Transverse colon (tissue), 4 donors: ENCODE measurements around the gene RRBP1. TPM values are rescaled to one million over a fixed set of nuclear protein-coding genes. Genes with fewer than 3 reads are reported as not detected.
A peak's percentile ranks its signal among the peaks of the same experiment; 100 is the strongest.

ENCODE experiments used
- DNase-seq: peaks from one replicate; pipeline ENCODE4 v3.0.0-alpha.2; 2019
- H3K27ac ChIP-seq, 4 donors: fragments of 200-600 bp; sonication (generic); 2 replicates each; pipeline ENCODE4 v1.5.1; 2016 to 2018; ENCODE audit warnings: inconsistent platforms in 4 of 4
- H3K27me3 ChIP-seq: fragments of 200-600 bp; sonication (generic); 2 replicates; pipeline ENCODE4 v1.5.1; 2017; ENCODE audit warnings: inconsistent platforms
- H3K36me3 ChIP-seq, 4 donors: fragments of 200-600 bp; sonication (generic); 2 replicates each; pipeline ENCODE4 v1.5.1; 2017 to 2019; ENCODE audit warnings: inconsistent platforms in 4 of 4
- H3K4me1 ChIP-seq, 4 donors: fragments of 200-600 bp; sonication (generic); 2 replicates each; pipeline ENCODE4 v1.5.1; 2017 to 2020; ENCODE audit warnings: inconsistent platforms in 4 of 4
- H3K4me3 ChIP-seq, 4 donors: fragments of 200-600 bp; sonication (generic); 1 replicate in 1 of 4; 2 replicates in 3 of 4; pipeline versions ENCODE4 v1.5.1 to v1.6.1; 2017 to 2019; ENCODE audit warnings: inconsistent platforms in 4 of 4
- H3K9me3 ChIP-seq, 2 donors: fragments of 200-600 bp; sonication (generic); 2 replicates each; pipeline ENCODE4 v1.5.1; 2017 to 2019; ENCODE audit warnings: inconsistent platforms in 2 of 2
- CTCF ChIP-seq, 5 experiments: fragments of 200-600 bp in 3 of 5; fragments of 450-650 bp in 2 of 5; sonication (generic) in 3 of 5; IDR thresholded peaks; 1 replicate in 2 of 5; 2 replicates in 3 of 5; pipeline ENCODE4 v1.5.1; 2016 to 2017; ENCODE audit warnings: antibody characterized with exemption in 5 of 5, inconsistent platforms in 3 of 5, mild to moderate bottlenecking in 2 of 5, moderate library complexity in 1 of 5
- EP300 ChIP-seq: sonication (generic); formaldehyde crosslinking; IDR thresholded peaks from one replicate; pipeline ENCODE4 v1.6.1; 2017; ENCODE audit warnings: antibody characterized with exemption, low read depth
- POLR2A ChIP-seq: fragments of 450-650 bp; IDR thresholded peaks from one replicate; pipeline ENCODE4 v1.6.1; 2016; ENCODE audit warnings: antibody characterized with exemption, mild to moderate bottlenecking, moderate library complexity
- POLR2AphosphoS5 ChIP-seq, 3 donors: sonication (generic); formaldehyde crosslinking; IDR thresholded peaks; one replicate each; pipeline ENCODE4 v1.6.1; 2016; ENCODE audit warnings: antibody characterized with exemption in 3 of 3
- WGBS, 2 donors: methylation state at CpG; one replicate each; pipeline ENCODE4 v1.1.5; 2018; ENCODE audit warnings: low coverage in 1 of 2; 5-methylcytosine and 5-hydroxymethylcytosine counted together
- in situ Hi-C, 4 donors: fragments of 200-750 bp; cut with MboI; loops; one replicate each; pipeline versions ENCODE4 v1.15.0 to v1.15.1; 2017; ENCODE audit warnings: low sequenced_read_pairs in 3 of 4, low pct_ligation_motif_present in 1 of 4, low pct_unique_long_range_greater_than_20kb in 1 of 4
- intact Hi-C: fragments of 100-400 bp; cut with DNase I; formaldehyde crosslinking; loops from one replicate; pipeline ENCODE4 v1.15.1; 2023; ENCODE audit warnings: low total_unique reads
- total RNA-seq, 4 donors: library from RNA; depleted of rRNA; stranded (reverse); fragments of >200 nt; gene quantifications; one replicate each; pipeline ENCODE4 v1.1.0, GENCODE V29; 2016

The RRBP1 gene
- total RNA-seq, 4 donors from 2014 or later, result 219 to 403 (median 288) TPM

GRCh38 chr20:17644451-17644850 lies 37.6 kb downstream of the RRBP1 start:
- no peaks in the 10 kb centered on the region for H3K9me3 ChIP-seq
- peak overlapping the region in 2 of 4 donors; percentile 25 to 28 for H3K27ac ChIP-seq
- in situ Hi-C loops (loop anchor here in 2 of 4 donors (25.0 kb wide), 1 partner anchor 107 kb away; the partner anchor contains the start of gene BFSP1 (in 2 of the 2)), intact Hi-C loops (no loop called here)
- TF ChIP-seq POLR2A (no peak), CTCF (IDR thresholded peaks at IDR 0.05) (no peak), EP300 (no peak), POLR2AphosphoS5 (IDR thresholded peaks at IDR 0.05) (peak in 1 of 3 donors; percentile 9)
- H3K36me3 ChIP-seq, result peaks cover 0 to 25% (median 13%) of the 10 kb centered on the region in 4 donors
- H3K27me3 ChIP-seq, result no peaks in the 10 kb centered on the region
- peaks cover 42 to 58% (median 52%) of the 10 kb centered on the region in 4 donors for H3K4me1 ChIP-seq
- DNase-seq, result peak; percentile 53
- no peak overlapping the region for H3K4me3 ChIP-seq
- WGBS, 2 donors, result 22 to 44% methylated on average over 7 to 13 of the region's 13 CpGs

- no peak for DNase-seq
- no peak for TF ChIP-seq EP300
- no peak for TF ChIP-seq POLR2AphosphoS5 (IDR thresholded peaks at IDR 0.05)
- TF ChIP-seq CTCF (IDR thresholded peaks at IDR 0.05), result no peak
- TF ChIP-seq POLR2A, result no peak
- WGBS, 2 donors, result 65 to 68% methylated on average over 2 to 10 of the region's 10 CpGs
- in situ Hi-C loops (loop anchor here in 2 of 4 donors (25.0 kb wide), 1 partner anchor 106 kb away; the partner anchor contains the start of gene BFSP1 (in 2 of the 2)), intact Hi-C loops (no loop called here)
- H3K4me3 ChIP-seq, result no peak overlapping the region
- H3K27me3 ChIP-seq, result no peaks in the 10 kb centered on the region
- peak overlapping the region in 2 of 4 donors; percentile 25 to 28 for H3K27ac ChIP-seq
- peaks cover 0 to 25% (median 13%) of the 10 kb centered on the region in 4 donors for H3K36me3 ChIP-seq
- H3K9me3 ChIP-seq, result no peaks in the 10 kb centered on the region
- H3K4me1 ChIP-seq, result peaks cover 35 to 50% (median 45%) of the 10 kb centered on the region in 4 donors
Measured at GRCh38 chr20:17643531-17644188, 38.4 kb downstream of the RRBP1 start.

- intact Hi-C loops (no loop called here), in situ Hi-C loops (loop anchor here in 2 of 4 donors (25.0 kb wide), 1 partner anchor 105 kb away; the partner anchor contains the start of gene BFSP1 (in 2 of the 2))
- DNase-seq, result no peak
- peaks cover 28 to 40% (median 35%) of the 10 kb centered on the region in 4 donors for H3K4me1 ChIP-seq
- 81% methylated on average over 19 of the region's 19 CpGs; no CpG with 5 or more reads in 1 of the 2 donors for WGBS, 2 donors
- H3K4me3 ChIP-seq, result no peak overlapping the region
- H3K36me3 ChIP-seq, result peaks cover 0 to 28% (median 14%) of the 10 kb centered on the region in 4 donors
- no peak overlapping the region for H3K27ac ChIP-seq
- no peak for TF ChIP-seq POLR2A
- TF ChIP-seq EP300, result no peak
- no peak for TF ChIP-seq POLR2AphosphoS5 (IDR thresholded peaks at IDR 0.05)
- no peak for TF ChIP-seq CTCF (IDR thresholded peaks at IDR 0.05)
- no peaks in the 10 kb centered on the region for H3K27me3 ChIP-seq
- H3K9me3 ChIP-seq, result no peaks in the 10 kb centered on the region
Measured at GRCh38 chr20:17642404-17643269, 39.4 kb downstream of the RRBP1 start.

GRCh38 chr20:17641993-17642392 lies 40.0 kb downstream of the RRBP1 start:
- H3K9me3 ChIP-seq, result no peaks in the 10 kb centered on the region
- H3K4me1 ChIP-seq, result peaks cover 22 to 33% (median 29%) of the 10 kb centered on the region in 4 donors
- DNase-seq, result no peak
- no peak overlapping the region for H3K27ac ChIP-seq
- in situ Hi-C loops, result loop anchor here in 2 of 4 donors (25.0 kb wide), 1 partner anchor 105 kb away; the partner anchor contains the start of gene BFSP1 (in 2 of the 2)
- intact Hi-C loops, result no loop called here
- peaks cover 0 to 28% (median 14%) of the 10 kb centered on the region in 4 donors for H3K36me3 ChIP-seq
- 83% methylated on average over 1 of the region's 11 CpGs; no CpG with 5 or more reads in 1 of the 2 donors for WGBS, 2 donors
- no peaks in the 10 kb centered on the region for H3K27me3 ChIP-seq
- no peak overlapping the region for H3K4me3 ChIP-seq
- no peak for TF ChIP-seq POLR2AphosphoS5 (IDR thresholded peaks at IDR 0.05)
- no peak for TF ChIP-seq EP300
- TF ChIP-seq CTCF (IDR thresholded peaks at IDR 0.05), result no peak
- no peak for TF ChIP-seq POLR2A
